HG02798 (cell line): ENCODE results near the gene ZDHHC14.

Experiments used
- ATAC-seq: cut with Tn5 transposase; IDR thresholded peaks from one replicate; pipeline ENCODE4 v1.9.1; 2021; ENCODE audit warnings: mild to moderate bottlenecking; ENCODE audit not compliant: unreplicated experiment, poor library complexity

The ZDHHC14 gene

DNA sequence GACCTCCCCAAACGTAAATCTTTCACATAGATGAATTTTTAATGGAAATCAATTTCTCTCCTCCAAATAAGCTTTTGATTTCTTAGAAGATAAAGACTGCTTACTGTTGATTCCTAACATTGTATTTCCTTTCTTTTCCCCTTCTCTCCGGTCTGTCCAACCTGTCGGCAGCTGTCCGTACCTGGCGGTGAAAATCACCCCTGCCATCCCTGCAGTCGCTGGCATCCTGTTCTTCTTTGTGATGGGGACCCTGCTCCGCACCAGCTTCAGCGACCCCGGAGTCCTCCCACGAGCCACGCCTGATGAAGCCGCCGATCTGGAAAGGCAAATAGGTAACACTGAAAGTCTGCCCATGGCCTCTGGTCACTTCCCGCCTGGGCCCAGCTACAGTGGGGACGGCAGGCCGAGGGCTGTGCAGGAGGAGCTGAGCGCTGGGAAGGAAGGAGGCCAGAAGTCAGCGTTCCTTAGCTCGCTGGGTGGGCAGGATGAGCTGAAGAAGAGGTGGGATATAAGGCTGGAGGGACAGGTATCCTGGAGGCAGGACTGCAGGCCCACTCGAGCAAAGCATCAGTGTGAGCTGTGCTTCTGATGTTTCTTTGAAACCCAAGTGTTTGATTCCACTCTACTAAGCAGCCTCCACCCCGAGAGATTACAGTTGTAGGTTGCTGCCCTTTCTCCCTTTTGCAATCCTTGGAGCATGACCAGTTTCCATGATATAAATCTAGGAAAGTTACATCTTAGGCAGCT, 161.6 kb downstream of the ZDHHC14 start:
- ATAC-seq = no peak

DNA sequence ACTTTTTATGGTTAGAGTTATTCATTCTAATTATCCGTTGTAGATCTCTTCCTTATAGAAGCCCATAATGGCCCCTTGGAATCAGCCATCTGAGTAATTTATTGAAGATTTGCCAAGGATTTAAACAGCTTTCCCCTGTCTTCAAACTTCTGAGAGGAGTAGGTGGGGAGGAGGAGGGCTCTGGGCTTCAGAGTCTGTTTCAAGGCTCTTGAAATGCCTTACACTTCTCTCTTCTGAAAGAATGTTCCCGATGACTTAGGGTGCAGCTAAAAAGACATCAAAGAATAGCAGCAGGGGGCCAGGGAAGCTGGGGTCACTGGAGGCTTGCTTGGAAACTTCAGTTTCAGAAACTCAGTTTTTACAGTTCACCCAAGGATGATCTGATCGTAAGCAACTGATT, 165.3 kb downstream of the ZDHHC14 start:
- no peak for ATAC-seq

DNA sequence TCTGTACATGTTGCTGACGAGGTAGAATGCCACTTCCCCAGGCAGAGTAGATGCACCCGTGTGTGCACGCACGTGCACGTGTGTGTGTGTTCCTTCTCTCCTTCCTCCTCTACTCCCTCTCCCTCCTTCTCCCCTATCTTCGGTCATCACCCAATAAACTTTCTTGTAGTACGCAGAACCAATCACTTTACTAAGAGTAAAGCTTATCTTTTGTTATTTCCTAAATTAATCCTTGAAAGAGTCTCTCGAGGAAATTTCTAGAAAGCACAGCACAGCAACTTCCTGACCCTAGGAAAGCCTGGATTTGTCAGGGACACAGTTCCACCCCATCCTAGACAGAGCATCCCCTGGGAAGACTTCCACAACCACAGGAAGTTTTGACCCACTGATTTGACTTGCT, 166.1 kb downstream of the ZDHHC14 start:
- no peak for ATAC-seq

DNA sequence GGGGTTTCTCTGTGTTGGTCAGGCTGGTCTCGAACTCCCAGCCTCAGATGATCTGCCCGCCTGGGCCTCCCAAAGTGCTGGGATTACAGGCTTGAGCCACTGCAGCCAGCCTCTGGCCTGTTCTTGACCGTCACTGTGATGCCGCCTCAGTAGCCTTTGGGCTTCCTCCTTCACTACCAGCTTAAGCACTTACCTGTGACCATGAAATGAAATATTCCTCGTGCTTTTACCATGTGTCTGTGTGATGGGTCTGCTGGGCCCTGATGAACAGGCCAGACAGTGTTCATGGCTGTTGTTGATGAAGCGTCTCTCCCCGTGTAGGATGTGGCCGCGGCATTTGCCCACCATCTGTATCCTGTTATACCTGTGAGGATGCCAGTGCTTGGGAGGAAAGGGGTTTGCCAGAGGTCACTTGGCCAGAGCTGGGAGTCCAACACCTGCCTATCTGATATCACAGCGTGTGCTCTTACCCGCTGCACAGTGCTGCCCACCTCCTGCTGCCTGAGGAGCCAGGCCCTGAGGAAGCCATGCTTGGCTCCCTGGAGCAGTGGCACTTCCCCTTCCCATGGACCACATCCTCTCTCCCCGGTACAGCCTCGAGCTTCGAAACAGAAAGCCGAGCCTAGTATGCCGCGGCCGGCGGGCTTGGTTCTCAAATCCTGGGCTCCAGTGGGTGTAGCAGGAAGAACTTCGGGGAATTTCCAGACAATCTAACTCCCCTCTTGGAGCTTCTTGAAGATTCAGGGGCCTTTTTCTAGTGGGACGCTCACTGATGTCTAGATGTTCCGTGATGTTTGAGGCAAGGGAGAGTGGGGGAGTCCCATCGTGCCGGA, 167.9 kb downstream of the ZDHHC14 start:
- no peak for ATAC-seq

DNA sequence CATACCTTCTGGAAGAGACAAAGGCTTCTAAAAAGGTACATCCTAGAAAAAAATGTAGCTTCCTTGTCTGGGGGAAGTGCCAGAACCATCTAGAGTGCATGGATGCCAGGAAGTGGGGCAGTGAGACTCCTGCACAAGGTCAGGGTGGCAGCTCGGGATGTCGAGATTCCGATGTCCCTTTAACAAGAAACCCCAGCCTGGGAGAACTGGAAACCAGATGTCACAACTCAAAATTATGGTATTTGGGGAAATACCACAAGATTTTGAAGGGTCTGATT, 168.4 kb downstream of the ZDHHC14 start:
- ATAC-seq = no peak

DNA sequence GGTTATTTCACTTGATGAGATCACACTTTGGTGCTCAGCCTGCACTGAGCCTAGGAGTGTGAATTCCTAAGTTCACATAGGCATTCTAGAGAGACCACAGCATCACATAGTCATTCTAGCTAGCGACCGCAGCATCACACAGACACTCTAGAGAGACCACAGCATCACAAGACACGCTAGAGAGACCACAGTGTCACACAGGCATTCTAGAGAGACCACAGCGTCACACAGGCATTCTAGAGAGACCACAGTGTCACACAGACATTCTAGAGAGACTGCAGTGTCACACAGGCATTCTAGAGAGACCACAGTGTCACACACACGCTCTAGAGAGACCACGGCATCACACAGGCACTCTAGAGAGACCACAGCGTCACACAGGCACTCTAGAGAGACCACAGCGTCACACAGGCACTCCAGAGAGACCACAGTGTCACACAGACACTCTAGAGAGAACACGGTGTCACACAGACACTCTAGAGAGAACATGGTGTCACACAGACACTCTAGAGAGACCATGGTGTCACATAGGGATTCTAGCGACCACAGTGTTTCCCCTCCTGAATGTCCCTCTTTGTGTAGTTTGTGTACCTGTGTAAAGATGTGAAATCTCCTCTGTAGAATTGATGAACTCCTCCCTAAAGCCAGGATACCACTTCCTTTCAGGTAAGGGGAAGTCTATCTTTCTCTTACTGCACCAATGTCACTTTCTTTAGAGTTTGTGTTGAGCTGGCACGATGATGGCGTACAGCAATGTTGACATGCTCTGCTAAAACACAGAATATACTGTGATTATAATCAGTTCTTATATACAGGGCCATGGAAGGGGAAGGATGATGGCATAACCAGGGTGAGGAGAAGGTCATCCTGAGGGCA, 169.4 kb downstream of the ZDHHC14 start:
- peak; percentile 66 for ATAC-seq

DNA sequence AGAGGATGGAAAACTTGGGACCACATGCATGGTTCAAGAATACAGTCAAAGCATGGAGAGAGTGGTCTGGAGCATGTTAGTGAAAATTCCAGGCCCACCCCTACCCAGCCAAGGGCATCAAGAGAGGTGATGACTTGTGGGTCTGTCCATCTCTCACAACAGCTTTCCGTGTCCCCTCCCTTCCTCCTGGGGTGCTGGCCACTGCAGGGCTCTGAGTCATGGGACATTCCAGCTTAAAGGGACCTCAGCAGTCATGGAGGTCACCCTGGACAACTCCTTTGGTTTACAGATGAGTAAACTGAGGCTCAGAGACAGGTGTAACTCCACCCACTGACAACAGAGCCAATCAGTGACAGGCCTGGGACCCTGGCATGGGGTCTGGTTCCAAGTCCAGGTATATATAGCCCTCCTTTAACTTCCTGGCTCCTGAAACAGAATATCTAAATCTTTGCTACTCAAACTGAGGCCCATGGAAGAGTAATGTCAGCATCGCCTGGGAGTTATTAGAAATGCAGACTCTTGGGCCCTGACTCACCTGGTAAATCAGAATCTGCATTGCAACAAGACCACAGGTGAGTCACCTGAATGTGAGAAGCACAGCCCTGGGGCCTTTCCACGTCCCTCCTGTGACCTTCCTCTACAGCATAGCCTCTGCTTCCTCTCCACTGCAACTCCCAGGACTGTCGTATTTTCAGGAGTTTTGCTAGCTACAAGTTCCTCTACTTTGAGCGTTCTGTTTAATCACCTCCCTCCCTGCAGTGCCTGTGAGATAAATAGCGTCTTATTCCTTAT, 170.2 kb downstream of the ZDHHC14 start:
- no peak for ATAC-seq

DNA sequence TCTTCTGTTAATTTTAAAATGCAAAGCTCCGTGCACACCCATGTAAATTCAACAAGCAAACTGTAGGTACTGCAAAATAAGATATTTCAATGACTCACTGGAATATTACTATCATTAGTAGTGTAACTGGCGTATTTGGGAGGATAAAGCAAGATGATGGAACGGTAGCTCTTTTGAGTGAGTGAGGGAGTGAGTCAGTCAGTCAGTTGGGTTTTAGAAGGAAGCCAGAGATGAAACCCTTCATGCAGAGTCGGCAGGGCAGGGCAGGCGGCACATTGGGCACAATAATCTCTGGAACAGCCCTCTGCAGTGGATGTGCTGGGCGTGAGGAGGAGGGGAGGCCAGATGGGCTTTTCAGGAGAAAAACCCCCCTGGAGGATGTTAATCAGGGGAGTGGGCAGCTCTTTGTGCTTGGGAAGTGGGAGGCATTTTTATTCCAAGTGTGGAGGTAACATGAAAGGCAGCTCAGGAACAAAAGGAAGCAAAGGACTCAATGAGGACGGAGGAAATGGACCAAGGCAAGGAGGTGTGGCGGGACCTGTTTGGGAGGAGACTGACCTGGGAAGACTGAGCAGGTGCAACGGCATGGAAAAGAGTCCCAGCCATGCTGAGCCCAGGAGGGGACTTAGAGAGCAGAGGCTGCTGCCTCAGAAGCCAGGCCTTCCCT, 171.2 kb downstream of the ZDHHC14 start:
- no peak for ATAC-seq

DNA sequence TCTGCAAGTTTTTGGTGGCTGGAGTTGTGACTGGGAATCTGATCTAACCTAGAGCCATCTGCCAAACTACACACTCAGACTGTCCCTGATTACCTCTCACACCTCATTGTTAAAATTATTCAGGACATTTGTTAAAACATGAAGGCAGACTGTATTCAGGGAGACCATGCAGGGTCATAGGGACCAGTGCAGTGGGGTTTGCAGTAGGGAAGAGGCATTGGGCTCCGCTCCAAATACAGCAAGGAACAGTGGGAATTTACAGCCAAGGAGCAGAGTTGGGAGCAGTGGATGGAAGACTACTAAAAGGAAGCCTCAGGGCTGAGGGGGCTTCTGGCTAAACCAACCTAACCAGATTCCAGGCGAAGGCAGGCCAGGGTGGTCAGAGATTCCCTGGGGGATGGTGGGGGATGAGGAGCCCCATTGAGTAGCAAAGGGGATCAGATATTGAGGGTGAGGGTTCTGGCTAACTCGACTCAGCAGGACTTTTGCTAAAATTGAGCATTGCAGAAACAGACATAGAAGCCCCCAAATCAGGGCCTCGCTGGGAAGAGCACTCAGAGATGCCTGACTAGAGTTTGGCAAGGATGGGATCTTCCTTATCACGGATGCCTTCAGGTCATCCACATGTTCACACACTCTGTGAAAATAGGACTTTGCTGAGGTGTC, 172.0 kb downstream of the ZDHHC14 start:
- ATAC-seq = no peak

DNA sequence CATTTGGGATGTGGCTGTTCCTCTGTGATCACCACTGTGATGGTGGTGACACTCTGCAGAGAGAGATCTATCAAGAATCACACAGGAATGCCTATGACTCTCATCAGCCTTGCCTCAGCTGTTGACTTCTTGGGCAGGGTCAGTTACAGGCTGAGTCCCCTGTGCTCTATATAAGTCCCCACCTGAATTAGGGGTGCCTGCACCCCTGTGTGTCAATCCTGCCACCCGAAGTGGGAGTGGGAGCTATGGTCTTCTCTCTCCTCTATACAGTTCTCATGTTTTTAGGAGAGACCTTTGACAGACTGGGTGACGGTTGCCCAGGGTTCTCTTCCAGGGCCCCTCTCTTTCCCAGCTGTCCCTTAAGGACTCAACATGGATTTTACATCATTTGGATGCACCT, 173.8 kb downstream of the ZDHHC14 start:
- no peak for ATAC-seq

DNA sequence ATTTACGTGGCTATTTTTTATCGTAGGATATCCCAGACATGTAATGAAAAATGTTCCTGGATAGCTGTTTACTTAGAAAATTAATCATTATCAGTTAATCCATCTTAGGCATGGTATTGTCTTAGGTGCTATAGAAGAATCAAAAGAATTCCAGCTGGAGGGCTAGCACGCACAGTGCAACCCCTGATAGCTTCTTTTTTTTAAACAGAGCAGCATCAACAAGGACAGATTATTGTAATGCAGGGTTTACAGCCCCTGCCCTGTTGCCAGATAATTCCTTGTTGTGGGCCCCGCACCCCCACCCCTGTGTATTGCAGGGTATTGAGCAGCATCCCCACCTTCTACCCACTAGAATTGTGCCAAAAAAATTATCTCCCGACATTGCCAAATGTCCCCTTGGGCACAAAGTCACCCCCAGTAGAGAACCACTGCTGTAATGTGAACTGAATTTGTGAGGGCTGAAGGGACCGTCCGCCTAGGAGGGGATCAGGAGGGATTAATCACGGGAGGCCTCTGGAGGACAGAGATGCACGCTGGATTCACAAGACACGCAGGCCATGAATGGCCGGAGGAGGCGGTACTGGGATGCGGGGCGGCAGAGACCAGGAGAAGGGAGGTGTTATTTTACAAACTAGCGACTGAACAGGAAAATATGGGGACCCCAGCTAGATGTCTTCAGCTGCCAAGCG, 174.6 kb downstream of the ZDHHC14 start:
- ATAC-seq = no peak

DNA sequence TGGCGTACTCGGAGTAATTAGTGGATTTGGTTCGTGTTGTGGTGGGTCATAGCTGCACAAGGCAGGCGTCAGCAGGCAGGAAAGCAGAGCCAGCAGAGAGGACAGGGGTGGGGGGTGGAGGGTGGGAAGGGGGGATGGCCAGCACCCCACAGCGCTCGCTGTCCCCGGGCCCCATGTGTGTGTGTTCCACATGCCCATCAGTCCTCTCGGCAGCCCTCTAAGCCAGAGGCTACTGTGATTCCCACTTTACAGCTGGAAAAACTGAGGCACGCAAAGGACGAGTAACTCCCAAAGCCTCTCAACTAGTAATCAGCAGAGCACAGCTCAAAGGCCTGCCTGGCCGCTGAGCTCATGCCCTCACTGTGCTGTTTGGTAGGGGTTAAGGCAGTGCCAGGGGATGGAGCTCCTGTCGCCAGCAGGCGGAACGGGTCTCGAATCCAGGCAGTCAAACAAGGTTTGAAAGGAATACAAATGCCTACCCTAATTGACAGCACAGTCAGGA, 175.2 kb downstream of the ZDHHC14 start:
- ATAC-seq = no peak

DNA sequence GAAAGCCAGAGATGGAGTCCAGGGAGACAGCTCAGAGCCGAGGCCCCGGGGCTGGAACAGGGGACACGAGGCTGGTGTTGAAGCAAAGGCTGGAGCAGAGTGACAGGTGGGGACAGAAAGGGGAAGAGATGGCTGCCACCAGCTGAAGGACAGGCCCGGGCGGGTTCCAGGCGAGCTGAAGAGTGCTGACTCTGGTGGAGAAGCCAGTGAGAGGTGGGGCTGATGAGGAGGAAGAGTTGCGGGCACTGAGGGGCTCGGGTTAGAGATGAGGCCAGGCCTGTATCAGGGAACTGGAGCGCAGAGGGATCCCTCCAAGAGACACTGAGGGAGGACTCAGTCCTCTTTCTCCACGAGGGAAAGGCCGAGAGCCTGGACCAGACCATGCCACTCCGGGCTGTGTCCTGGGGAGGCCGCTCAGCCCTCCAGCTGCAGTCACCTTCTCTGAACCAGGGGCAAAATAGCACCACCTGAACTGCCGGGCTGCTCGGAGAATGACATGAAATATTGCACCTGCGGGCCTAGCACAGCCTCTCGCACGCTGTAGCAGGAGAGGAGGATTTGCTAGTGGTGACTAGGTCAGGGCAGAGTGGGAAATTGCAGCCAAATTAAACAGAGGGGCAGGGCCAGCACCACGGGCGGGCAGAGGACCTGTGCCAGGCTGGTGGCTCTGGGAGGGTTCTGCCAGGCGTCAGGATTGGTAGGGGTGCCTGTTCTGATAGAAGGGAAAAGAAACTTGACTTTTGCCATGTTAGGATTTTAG, 175.9 kb downstream of the ZDHHC14 start:
- no peak for ATAC-seq

DNA sequence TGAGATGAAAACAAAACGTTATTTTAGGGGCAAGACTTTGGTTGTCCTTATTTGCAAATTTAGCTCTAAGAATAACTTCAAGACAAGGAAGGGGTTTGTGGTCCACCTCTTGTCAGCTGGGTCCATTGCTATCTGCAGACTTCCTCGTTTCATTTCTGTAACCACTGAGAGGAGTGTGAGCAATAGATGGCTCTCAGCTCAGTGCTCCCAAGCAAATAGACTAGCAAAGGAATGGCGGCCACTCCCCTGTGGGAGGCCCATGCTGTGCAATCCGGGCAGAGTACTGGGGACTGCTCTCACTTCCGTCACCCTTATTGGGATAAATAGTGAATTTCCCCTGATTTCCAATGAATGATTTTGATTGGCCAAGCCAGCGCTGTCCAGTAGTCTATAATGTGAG, 176.6 kb downstream of the ZDHHC14 start:
- ATAC-seq = peak; percentile 68

DNA sequence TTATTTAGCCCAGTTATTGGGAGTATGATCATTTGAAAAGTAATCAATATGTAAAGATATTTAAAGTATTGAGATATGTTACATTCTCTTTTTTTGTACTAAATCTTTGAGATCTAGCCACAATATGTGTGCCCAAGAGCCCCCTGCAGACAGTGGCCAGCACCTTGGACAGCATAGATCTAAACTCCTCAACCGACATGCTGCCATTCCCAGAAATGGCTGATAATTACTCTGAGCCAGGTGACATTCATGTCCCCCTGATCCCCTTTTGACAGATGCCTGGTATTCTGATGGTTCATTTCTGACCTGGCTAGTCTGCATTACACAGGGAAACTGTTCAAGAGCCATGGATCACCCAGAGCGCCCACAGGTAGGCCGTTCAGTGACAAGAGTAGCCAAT, 177.1 kb downstream of the ZDHHC14 start:
- no peak for ATAC-seq

DNA sequence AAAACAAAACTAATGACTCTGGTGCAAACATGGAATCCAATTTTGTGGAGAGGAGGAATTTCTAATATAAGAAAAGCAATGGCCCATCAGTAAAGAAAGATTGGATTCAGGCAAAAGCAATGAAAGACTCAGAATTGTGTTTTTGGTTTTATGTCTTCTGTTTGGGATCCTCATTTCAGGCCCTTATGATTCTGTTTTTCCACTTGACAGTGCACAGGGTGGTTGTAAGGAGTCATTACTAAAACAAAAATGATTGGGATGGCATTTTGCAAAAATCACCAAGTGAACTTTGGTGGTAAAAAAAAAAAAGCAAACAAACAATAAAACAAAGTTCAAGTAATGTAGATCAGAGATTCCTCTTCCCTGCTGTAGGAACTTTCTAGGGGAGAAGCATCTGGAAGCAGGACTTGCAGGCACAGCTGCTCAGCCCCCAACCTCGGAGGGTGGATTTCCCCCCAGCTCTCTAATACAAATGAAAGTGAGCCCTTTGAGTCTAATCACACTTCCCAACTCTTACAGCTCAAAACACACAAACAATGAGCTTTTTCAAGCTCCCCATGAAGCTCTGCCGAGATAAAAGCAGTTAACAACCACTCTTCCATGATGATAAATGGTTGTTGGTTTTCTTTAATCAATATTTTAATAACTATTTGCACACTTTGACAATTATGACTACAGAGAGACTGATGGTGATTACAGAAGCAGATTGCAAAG, 177.7 kb downstream of the ZDHHC14 start:
- ATAC-seq = no peak

DNA sequence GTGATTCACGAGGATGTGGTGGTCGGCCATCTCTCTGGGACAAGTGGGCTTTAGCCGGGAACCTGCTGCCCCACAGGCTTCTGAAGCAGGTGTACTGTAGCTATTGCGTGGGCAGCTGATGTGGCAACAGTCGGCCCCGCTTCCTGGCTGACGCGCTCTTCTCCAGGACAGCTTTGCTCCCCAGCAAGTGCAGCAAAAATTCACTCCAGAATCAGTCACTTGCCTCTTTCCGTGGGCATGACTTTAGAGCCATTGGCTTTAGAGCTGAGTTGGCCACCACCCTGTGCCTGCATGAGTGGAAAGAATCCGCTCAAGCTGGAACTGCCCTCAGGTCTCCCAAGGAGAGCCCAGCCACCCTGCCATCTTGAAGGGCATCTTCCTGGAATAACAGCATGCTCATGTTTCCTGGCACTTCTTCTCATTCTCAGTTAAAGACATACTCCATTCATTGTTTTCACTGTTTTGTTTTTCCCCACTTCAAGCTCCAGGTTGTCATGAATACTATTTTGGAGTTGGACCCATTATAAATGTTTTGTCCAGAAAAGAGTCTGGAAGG, 178.3 kb downstream of the ZDHHC14 start:
- ATAC-seq = no peak
